Heart left ventricle (tissue), 16 donors: ENCODE results near the gene NUP62CL. TPM values are rescaled to one million over a fixed set of nuclear protein-coding genes. Genes with fewer than 3 reads are reported as not detected.

ENCODE experiments used
- ATAC-seq, 4 donors: fragments of 200-7000 bp; cut with Tn5 transposase; one replicate each; pipeline ENCODE4 v1.9.1; 2020 to 2022; ENCODE audit warnings: moderate library complexity in 4 of 4, mild to moderate bottlenecking in 3 of 4, moderate number of reproducible peaks in 1 of 4
- DNase-seq, 5 donors: peaks; one replicate each; pipeline ENCODE4 v3.0.0-alpha.2; 2020
- H3K27ac ChIP-seq, 12 donors: fragments of 200-600 bp; sonication (generic) in 4 of 12; one replicate each; pipeline versions ENCODE4 v1.5.0 to v1.8.0; 2016 to 2022; ENCODE audit warnings: mild to moderate bottlenecking in 2 of 12
- H3K27me3 ChIP-seq, 9 donors: fragments of 200-600 bp; sonication (generic) in 2 of 9; one replicate each; pipeline versions ENCODE4 v1.5.1 to v1.8.0; 2016 to 2022; ENCODE audit warnings: mild to moderate bottlenecking in 3 of 9
- H3K36me3 ChIP-seq, 9 donors: fragments of 200-600 bp; sonication (generic) in 2 of 9; one replicate each; pipeline versions ENCODE4 v1.5.0 to v1.8.0; 2018 to 2022; ENCODE audit warnings: mild to moderate bottlenecking in 2 of 9
- H3K4me1 ChIP-seq, 12 donors: fragments of 200-600 bp; sonication (generic) in 4 of 12; one replicate each; pipeline versions ENCODE4 v1.5.0 to v1.8.0; 2016 to 2022; ENCODE audit warnings: mild to moderate bottlenecking in 3 of 12
- H3K4me3 ChIP-seq, 12 donors: fragments of 200-600 bp; sonication (generic) in 4 of 12; one replicate each; pipeline versions ENCODE4 v1.5.0 to v1.8.0; 2017 to 2022; ENCODE audit warnings: mild to moderate bottlenecking in 9 of 12, moderate library complexity in 4 of 12
- H3K9me3 ChIP-seq, 12 donors: fragments of 200-600 bp; sonication (generic) in 4 of 12; one replicate each; pipeline versions ENCODE4 v1.5.0 to v1.8.0; 2016 to 2022; ENCODE audit warnings: mild to moderate bottlenecking in 1 of 12
- CTCF ChIP-seq, 12 donors: fragments of 200-600 bp; sonication (generic) in 4 of 12; IDR thresholded peaks; one replicate each; pipeline versions ENCODE4 v1.5.0 to v1.8.0; 2018 to 2022; ENCODE audit warnings: antibody characterized with exemption in 12 of 12, mild to moderate bottlenecking in 5 of 12
- POLR2A ChIP-seq, 2 donors: fragments of 450-650 bp; IDR thresholded peaks; one replicate each; pipeline ENCODE4 v1.6.1; 2017; ENCODE audit warnings: antibody characterized with exemption in 2 of 2, mild to moderate bottlenecking in 2 of 2, moderate library complexity in 2 of 2
- WGBS, 4 donors: extraction: QIAGEN DNeasy Blood & Tissue Kit in 2 of 4; methylation state at CpG; one replicate each; pipeline versions ENCODE4 v1.1.5 to v1.1.7; 2013 to 2018; 5-methylcytosine and 5-hydroxymethylcytosine counted together
- intact Hi-C, 10 donors: fragments of 100-400 bp; cut with DNase I; formaldehyde crosslinking; loops; one replicate each; pipeline versions ENCODE4 v1.11.1 to v1.14.2; 2022
- polyA plus RNA-seq, 2 donors: library from polyadenylated mRNA; stranded (reverse); fragments of 200-250 nt; gene quantifications; one replicate each; pipeline ENCODE4 v1.2.3, GENCODE V29; 2013
- total RNA-seq, 9 donors: library from RNA; depleted of rRNA in 2 of 9; stranded (reverse); fragments of >200 nt in 2 of 9; fragmentation: NEBNext Ultra II Directional in 3 of 9; extraction: Animal tissue kit (Norgen Biotek cat#: 25700) in 3 of 9; gene quantifications; one replicate each; pipeline versions ENCODE4 v1.1.0 to v1.2.4, GENCODE V29; 2016 to 2023
- donor health status: ischemic (EF 13 %, LVEDD 7.1; RV severe dilation, severe dysfunction).
- donor health status: healthy with polysubstance abuse.
- donor health status: DM: no; HTN: yes; CAD: no.
- donor health status: DM: no; HTN: no; CAD: no.
- donor health status: ischemic (EF 25% LVEDD 6.9; RV normal size, moderate dysfunction).
- donor health status: ischemic (EF 25% LVEDD 5.7; RV mildly dilated, moderate dysfunction).
- donor health status: healthy.
- donor health status: DM: yes; HTN: yes; CAD: no.
- donor health status: ischemic (EF 35%, LVEDD 5.7; RV mildly dilated, moderate dysfunction).
- donor health status: nonischemic (EF 11% LVEDD 7.7; RV severe dilation, severe dysfunction).
- donor health status: DM: yes; HTN: yes; CAD: no.
- donor health status: PGD.
- donor health status: ischemic (EF 29% LVEDD 5.4; RV normal size, mild dysfunction).
- donor health status: nonischemic (EF 23%, LVEDD 6.1; RV moderate dilation, normal function).

Gene NUP62CL
- total and polyA plus RNA-seq, 11 donors, result 0.16 to 2.9 (median 0.91) TPM

- H3K36me3 ChIP-seq, result no peaks in the 10 kb centered on the region
- intact Hi-C loops, result no loop called here
- no peaks in the 10 kb centered on the region for H3K4me1 ChIP-seq
- WGBS, 4 donors, result 51 to 68% (median 62%) methylated on average over 5 of the region's 5 CpGs
- no peak overlapping the region for H3K4me3 ChIP-seq
- no peaks in the 10 kb centered on the region for H3K9me3 ChIP-seq
- no peak for TF ChIP-seq POLR2A (IDR thresholded peaks at IDR 0.05)
- TF ChIP-seq CTCF (IDR thresholded peaks at IDR 0.05), result no peak
- no peak for DNase-seq
- peaks cover 0 to 8% (median 0%) of the 10 kb centered on the region in 9 donors for H3K27me3 ChIP-seq
- ATAC-seq, result no peak
- no peak overlapping the region for H3K27ac ChIP-seq
These were observed 70.9 kb downstream of the NUP62CL start for GRCh38 chrX:107135049-107135964.

GRCh38 chrX:107123750-107124149, 82.5 kb downstream of the NUP62CL start:
- no peak for ATAC-seq
- TF ChIP-seq POLR2A (IDR thresholded peaks at IDR 0.05), result no peak
- TF ChIP-seq CTCF (IDR thresholded peaks at IDR 0.05), result no peak
- no peak overlapping the region for H3K27ac ChIP-seq
- intact Hi-C loops, result no loop called here
- peaks cover 0 to 7% (median 0%) of the 10 kb centered on the region in 9 donors for H3K27me3 ChIP-seq
- H3K4me3 ChIP-seq, result no peak overlapping the region
- H3K36me3 ChIP-seq, result no peaks in the 10 kb centered on the region
- H3K4me1 ChIP-seq, result peaks cover 0 to 7% (median 0%) of the 10 kb centered on the region in 12 donors
- no peak for DNase-seq
- H3K9me3 ChIP-seq, result no peaks in the 10 kb centered on the region

- H3K4me1 ChIP-seq, result peaks cover 0 to 17% (median 4%) of the 10 kb centered on the region in 12 donors
- no peaks in the 10 kb centered on the region for H3K9me3 ChIP-seq
- WGBS, 4 donors, result 67 to 98% (median 88%) methylated on average over 1 of the region's 1 CpG
- peak overlapping the region in 3 of 12 donors; percentile 75 to 78 (median 78) for H3K27ac ChIP-seq
- no peak for DNase-seq
- TF ChIP-seq POLR2A (IDR thresholded peaks at IDR 0.05), result no peak
- no peak for TF ChIP-seq CTCF (IDR thresholded peaks at IDR 0.05)
- H3K27me3 ChIP-seq, result peaks cover 0 to 10% (median 0%) of the 10 kb centered on the region in 9 donors
- H3K4me3 ChIP-seq, result peak overlapping the region in 10 of 12 donors; percentile 55 to 95 (median 70)
- no peak for ATAC-seq
- H3K36me3 ChIP-seq, result peaks cover 0 to 24% (median 23%) of the 10 kb centered on the region in 9 donors
- intact Hi-C loops, result loop anchor here in 1 of 10 donors (10.0 kb wide), 1 partner anchor 506 kb away; the partner anchor contains the start of gene PRPS1
These were observed 87.0 kb downstream of the NUP62CL start for GRCh38 chrX:107119283-107119682.
